Esophagus muscularis mucosa (tissue), 4 donors: Measurements from ENCODE around the gene C1orf21. TPM values are rescaled to one million over a fixed set of nuclear protein-coding genes. Genes with fewer than 3 reads are reported as not detected.
A peak's percentile ranks its signal among the peaks of the same experiment; 100 is the strongest.

Source experiments
- DNase-seq: peaks from one replicate; pipeline ENCODE4 v3.0.0-alpha.2; 2017; ENCODE audit errors: extremely low spot score
- H3K27ac ChIP-seq, 4 donors: fragments of 200-600 bp; sonication (generic); replicated peaks in 1 of 4; 1 replicate in 3 of 4; 2 replicates in 1 of 4; pipeline ENCODE4 v1.5.1; 2016 to 2019; ENCODE audit warnings: mild to moderate bottlenecking in 1 of 4
- H3K27me3 ChIP-seq, 4 donors: fragments of 200-600 bp; sonication (generic); one replicate each; pipeline versions ENCODE4 v1.5.1 to v1.6.0; 2016 to 2019
- H3K36me3 ChIP-seq, 4 donors: fragments of 200-600 bp; sonication (generic); one replicate each; pipeline ENCODE4 v1.5.1; 2016 to 2019
- H3K4me1 ChIP-seq, 4 donors: fragments of 200-600 bp; sonication (generic); one replicate each; pipeline ENCODE4 v1.5.1; 2016 to 2019
- H3K4me3 ChIP-seq, 4 donors: fragments of 200-600 bp; sonication (generic); 1 replicate in 2 of 4; 2 replicates in 2 of 4; pipeline ENCODE4 v1.5.1; 2016 to 2019; ENCODE audit warnings: mild to moderate bottlenecking in 4 of 4, moderate library complexity in 1 of 4
- H3K9me3 ChIP-seq, 4 donors: fragments of 200-600 bp; sonication (generic); 1 replicate in 3 of 4; 2 replicates in 1 of 4; pipeline ENCODE4 v1.5.1; 2016 to 2019
- CTCF ChIP-seq, 3 experiments: fragments of 200-600 bp in 2 of 3; fragments of 450-650 bp in 1 of 3; sonication (generic) in 2 of 3; IDR thresholded peaks; one replicate each; pipeline ENCODE4 v1.5.1; 2017 to 2019; ENCODE audit warnings: antibody characterized with exemption in 3 of 3, mild to moderate bottlenecking in 2 of 3, moderate library complexity in 1 of 3
- EP300 ChIP-seq: sonication (generic); formaldehyde crosslinking; IDR thresholded peaks from one replicate; pipeline ENCODE4 v1.6.1; 2017; ENCODE audit warnings: antibody characterized with exemption
- POLR2A ChIP-seq: fragments of 450-650 bp; IDR thresholded peaks from one replicate; pipeline ENCODE4 v1.6.1; 2017; ENCODE audit warnings: antibody characterized with exemption, moderate library complexity, mild to moderate bottlenecking, low read depth
- POLR2AphosphoS5 ChIP-seq, 2 donors: sonication (generic); formaldehyde crosslinking; IDR thresholded peaks; one replicate each; pipeline ENCODE4 v1.6.1; 2017; ENCODE audit warnings: antibody characterized with exemption in 2 of 2
- WGBS: methylation state at CpG from one replicate; pipeline ENCODE4 v1.1.5; 2018; 5-methylcytosine and 5-hydroxymethylcytosine counted together
- intact Hi-C: fragments of 100-400 bp; cut with DNase I; formaldehyde crosslinking; loops from one replicate; pipeline ENCODE4 v1.15.1; 2023
- total RNA-seq, 4 donors: library from RNA; depleted of rRNA; stranded (reverse); fragments of >200 nt; gene quantifications; one replicate each; pipeline versions ENCODE4 v1.1.0 to v1.2.1, GENCODE V29; 2016

The C1orf21 gene
- total RNA-seq, 4 donors from 2014 or later: 39.5 to 91.7 (median 58.8) TPM

- peaks cover 17 to 44% (median 41%) of the 10 kb centered on the region in 4 donors for H3K4me1 ChIP-seq
These were observed 82.6 kb downstream of the C1orf21 start for GRCh38 chr1:184469396-184469795.

GRCh38 chr1:184471686-184472085, 84.9 kb downstream of the C1orf21 start:
- DNase-seq: no peak
- Histone ChIP-seq H3K4me1 (peaks cover 13 to 44% (median 37%) of the 10 kb centered on the region in 4 donors), H3K4me3 (no peak overlapping the region), H3K27ac (peak overlapping the region in 2 of 4 donors; percentile 30 to 53), H3K27me3 (no peaks in the 10 kb centered on the region), H3K36me3 (no peaks in the 10 kb centered on the region), H3K9me3 (no peaks in the 10 kb centered on the region)
- intact Hi-C loops: no loop called here
- TF ChIP-seq POLR2AphosphoS5 (IDR thresholded peaks at IDR 0.05) (no peak), POLR2A (no peak), EP300 (no peak), CTCF (IDR thresholded peaks at IDR 0.05) (no peak)
- WGBS: 82% methylated on average over 5 of the region's 5 CpGs

More at GRCh38 chr1:184469396-184469795, 82.6 kb downstream of the C1orf21 start:
- Histone ChIP-seq H3K27me3 (no peaks in the 10 kb centered on the region), H3K9me3 (no peaks in the 10 kb centered on the region), H3K27ac (no peak overlapping the region), H3K36me3 (no peaks in the 10 kb centered on the region), H3K4me3 (no peak overlapping the region)
- 94% methylated on average over 1 of the region's 1 CpG for WGBS
- no peak for TF ChIP-seq EP300
- TF ChIP-seq POLR2AphosphoS5 (IDR thresholded peaks at IDR 0.05): no peak
- DNase-seq: no peak
- intact Hi-C loops: no loop called here

GRCh38 chr1:184472136-184472535, 85.3 kb downstream of the C1orf21 start:
- Histone ChIP-seq H3K27me3 (no peaks in the 10 kb centered on the region), H3K27ac (peak overlapping the region in 2 of 4 donors; percentile 30 to 53), H3K36me3 (peaks cover 0 to under 1% (median 0%) of the 10 kb centered on the region in 4 donors), H3K4me3 (no peak overlapping the region), H3K9me3 (no peaks in the 10 kb centered on the region), H3K4me1 (peaks cover 13 to 41% (median 34%) of the 10 kb centered on the region in 4 donors)
- intact Hi-C loops: no loop called here
- no peak for TF ChIP-seq POLR2AphosphoS5 (IDR thresholded peaks at IDR 0.05)
- TF ChIP-seq POLR2A: no peak
- TF ChIP-seq EP300: no peak
- no peak for TF ChIP-seq CTCF (IDR thresholded peaks at IDR 0.05)
- no peak for DNase-seq
- WGBS: 21% methylated on average over 2 of the region's 2 CpGs

GRCh38 chr1:184473176-184473966, 86.5 kb downstream of the C1orf21 start:
- H3K36me3 ChIP-seq: peaks cover 0 to 13% (median 5%) of the 10 kb centered on the region in 4 donors
- H3K9me3 ChIP-seq: no peaks in the 10 kb centered on the region
- peaks cover 13 to 31% (median 28%) of the 10 kb centered on the region in 4 donors for H3K4me1 ChIP-seq
- DNase-seq: no peak
- intact Hi-C loops: no loop called here
- H3K27me3 ChIP-seq: no peaks in the 10 kb centered on the region
- TF ChIP-seq CTCF (IDR thresholded peaks at IDR 0.05) (no peak), POLR2AphosphoS5 (IDR thresholded peaks at IDR 0.05) (no peak), POLR2A (no peak), EP300 (no peak)
- 90% methylated on average over 9 of the region's 9 CpGs for WGBS
- H3K4me3 ChIP-seq: no peak overlapping the region
- H3K27ac ChIP-seq: no peak overlapping the region

GRCh38 chr1:184476187-184476586, 89.4 kb downstream of the C1orf21 start:
- intact Hi-C loops: no loop called here
- H3K4me3 ChIP-seq: no peak overlapping the region
- H3K9me3 ChIP-seq: no peaks in the 10 kb centered on the region
- TF ChIP-seq CTCF (IDR thresholded peaks at IDR 0.05): no peak
- no peak for TF ChIP-seq POLR2A
- TF ChIP-seq POLR2AphosphoS5 (IDR thresholded peaks at IDR 0.05): no peak
- no peak for TF ChIP-seq EP300
- DNase-seq: peak; percentile 17
- peaks cover 14 to 25% (median 24%) of the 10 kb centered on the region in 4 donors for H3K4me1 ChIP-seq
- peaks cover 0 to 16% (median 12%) of the 10 kb centered on the region in 4 donors for H3K36me3 ChIP-seq
- H3K27me3 ChIP-seq: no peaks in the 10 kb centered on the region
- no peak overlapping the region for H3K27ac ChIP-seq
- WGBS: 93% methylated on average over 2 of the region's 2 CpGs
